Astrocyte of the spinal cord (primary cell): ENCODE results near the gene SPP1.

Experiments used
- DNase-seq: peaks from one replicate; pipeline ENCODE4 v3.0.0; 2011; ENCODE audit warnings: low read depth, low spot score
- H3K4me3 ChIP-seq: 2 replicates; pipeline ENCODE4 v1.5.1; 2011; ENCODE audit warnings: low read depth, mild to moderate bottlenecking, low read length, moderate library complexity
- in situ Hi-C: cut with HindIII; loops from 2 replicates; pipeline ENCODE4 v1.10.0; 2017; ENCODE audit warnings: low sequenced_read_pairs
- TF ChIP-seq, protein P1 (sequence below): IDR thresholded peaks from 2 replicates; pipeline ENCODE4 v1.5.1; 2012; ENCODE audit warnings: low read depth, mild to moderate bottlenecking, low read length, inconsistent platforms

The SPP1 gene

GRCh38 chr4:87974856-87975462, 555 bp upstream of the SPP1 start:
- in situ Hi-C loops, result no loop called here
- no peak overlapping the region for H3K4me3 ChIP-seq
- DNase-seq, result no peak
- TF ChIP-seq, protein P1, sequence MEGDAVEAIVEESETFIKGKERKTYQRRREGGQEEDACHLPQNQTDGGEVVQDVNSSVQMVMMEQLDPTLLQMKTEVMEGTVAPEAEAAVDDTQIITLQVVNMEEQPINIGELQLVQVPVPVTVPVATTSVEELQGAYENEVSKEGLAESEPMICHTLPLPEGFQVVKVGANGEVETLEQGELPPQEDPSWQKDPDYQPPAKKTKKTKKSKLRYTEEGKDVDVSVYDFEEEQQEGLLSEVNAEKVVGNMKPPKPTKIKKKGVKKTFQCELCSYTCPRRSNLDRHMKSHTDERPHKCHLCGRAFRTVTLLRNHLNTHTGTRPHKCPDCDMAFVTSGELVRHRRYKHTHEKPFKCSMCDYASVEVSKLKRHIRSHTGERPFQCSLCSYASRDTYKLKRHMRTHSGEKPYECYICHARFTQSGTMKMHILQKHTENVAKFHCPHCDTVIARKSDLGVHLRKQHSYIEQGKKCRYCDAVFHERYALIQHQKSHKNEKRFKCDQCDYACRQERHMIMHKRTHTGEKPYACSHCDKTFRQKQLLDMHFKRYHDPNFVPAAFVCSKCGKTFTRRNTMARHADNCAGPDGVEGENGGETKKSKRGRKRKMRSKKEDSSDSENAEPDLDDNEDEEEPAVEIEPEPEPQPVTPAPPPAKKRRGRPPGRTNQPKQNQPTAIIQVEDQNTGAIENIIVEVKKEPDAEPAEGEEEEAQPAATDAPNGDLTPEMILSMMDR, result no peak

- TF ChIP-seq, protein P1, result no peak
- in situ Hi-C loops, result no loop called here
- H3K4me3 ChIP-seq, result no peak overlapping the region
- no peak for DNase-seq
Observed at GRCh38 chr4:87977521-87978278, 2.2 kb downstream of the SPP1 start.

DNA sequence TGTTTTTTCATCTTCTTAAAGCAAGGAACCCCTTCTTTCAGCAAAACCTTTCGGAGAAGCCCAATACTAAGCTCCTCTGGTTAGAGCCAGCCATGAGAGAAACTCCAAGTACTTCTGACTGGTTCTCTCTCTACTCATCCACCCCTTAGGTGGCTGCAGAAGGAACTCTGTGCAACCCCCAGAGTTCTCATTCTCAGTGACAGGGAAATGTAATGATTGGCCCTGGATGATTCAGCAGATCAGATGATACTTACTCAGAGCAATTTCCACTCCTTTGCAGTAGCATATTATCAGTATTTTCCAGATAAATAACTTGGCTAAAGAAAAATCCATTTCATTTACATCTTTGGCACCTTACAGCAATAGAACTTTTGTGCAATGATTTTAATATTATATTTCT, 3.2 kb downstream of the SPP1 start:
- in situ Hi-C loops, result no loop called here
- DNase-seq, result peak; percentile 22
- TF ChIP-seq, protein P1, result no peak
- no peak overlapping the region for H3K4me3 ChIP-seq

DNA sequence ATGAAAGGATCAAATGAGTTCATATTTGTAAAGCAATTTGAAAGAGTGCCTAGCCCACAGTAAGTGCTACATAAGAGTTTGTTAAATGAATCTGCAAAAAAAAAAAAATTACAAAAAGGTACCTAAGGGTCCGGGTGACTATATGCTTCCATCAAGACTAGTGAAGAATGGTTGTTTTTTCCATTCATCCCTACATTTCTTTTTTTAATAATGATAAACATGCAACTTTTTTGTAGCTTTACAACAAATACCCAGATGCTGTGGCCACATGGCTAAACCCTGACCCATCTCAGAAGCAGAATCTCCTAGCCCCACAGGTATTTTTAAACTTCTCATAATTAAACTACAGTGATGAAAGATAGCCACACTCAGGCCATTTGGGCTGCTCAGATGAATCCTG, 4.3 kb downstream of the SPP1 start:
- TF ChIP-seq, protein P1, result no peak
- DNase-seq, result no peak
- in situ Hi-C loops, result no loop called here
- no peak overlapping the region for H3K4me3 ChIP-seq

GRCh38 chr4:87981486-87981885, 6.0 kb downstream of the SPP1 start:
- in situ Hi-C loops, result no loop called here
- TF ChIP-seq, protein P1, result no peak
- no peak for DNase-seq
- no peak overlapping the region for H3K4me3 ChIP-seq

GRCh38 chr4:87982036-87982435, 6.5 kb downstream of the SPP1 start:
- in situ Hi-C loops, result no loop called here
- no peak for DNase-seq
- TF ChIP-seq, protein P1, result no peak

More at GRCh38 chr4:87982036-87982435, 6.5 kb downstream of the SPP1 start:
- no peak overlapping the region for H3K4me3 ChIP-seq
